GM23338 (cell line): ENCODE results near the gene RNF215.

Source experiments
- CREB1 ChIP-seq: fragments of 250-450 bp; sonication (Bioruptor Pico); IDR thresholded peaks from 2 replicates; pipeline ENCODE4 v1.5.0; 2020; ENCODE audit warnings: low read depth, mild to moderate bottlenecking, moderate library complexity
- CTCF ChIP-seq, 2 experiments: fragments of 200-600 bp in 1 of 2; sonication (generic) in 1 of 2; conservative IDR thresholded peaks; 2 replicates each; pipeline versions ENCODE4 v1.5.1 to v1.6.1; 2016 to 2017; ENCODE audit warnings: antibody characterized with exemption in 2 of 2, low read depth in 2 of 2, mild to moderate bottlenecking in 2 of 2, moderate library complexity in 1 of 2
- ETS1 ChIP-seq: IDR thresholded peaks from 2 replicates; pipeline ENCODE4 v1.6.1; 2016; ENCODE audit warnings: antibody characterized with exemption
- EZH2 ChIP-seq: fragments of 200-600 bp; sonication (generic); IDR thresholded peaks from one replicate; pipeline ENCODE4 v1.8.0; 2017; ENCODE audit warnings: antibody characterized with exemption, mild to moderate bottlenecking, low read depth; ENCODE audit not compliant: unreplicated experiment
- EZH2phosphoT487 ChIP-seq: fragments of 200-600 bp; sonication (generic); IDR thresholded peaks from one replicate; pipeline ENCODE4 v1.8.1; 2018; ENCODE audit warnings: antibody characterized with exemption; ENCODE audit not compliant: unreplicated experiment
- JUNB ChIP-seq: IDR thresholded peaks from one replicate; pipeline ENCODE4 v1.6.1; 2016; ENCODE audit warnings: antibody characterized with exemption; ENCODE audit not compliant: unreplicated experiment
- NANOG ChIP-seq: IDR thresholded peaks from 2 replicates; pipeline ENCODE4 v1.6.1; 2016; ENCODE audit warnings: antibody characterized with exemption, borderline replicate concordance
- POLR2AphosphoS5 ChIP-seq: IDR thresholded peaks from 2 replicates; pipeline ENCODE4 v1.6.1; 2016; ENCODE audit warnings: antibody characterized with exemption, low read depth
- REST ChIP-seq: IDR thresholded peaks from one replicate; pipeline ENCODE4 v1.6.1; 2018; ENCODE audit warnings: antibody characterized with exemption; ENCODE audit not compliant: unreplicated experiment
- STAT1 ChIP-seq: IDR thresholded peaks from one replicate; pipeline ENCODE4 v1.6.1; 2016; ENCODE audit warnings: antibody characterized with exemption; ENCODE audit not compliant: unreplicated experiment
- ZNF114 ChIP-seq: fragments of 250-450 bp; sonication (Bioruptor Pico); IDR thresholded peaks from 2 replicates; pipeline ENCODE4 v1.5.0; 2020; ENCODE audit warnings: mild to moderate bottlenecking, moderate library complexity
- ZNF331 ChIP-seq: fragments of 250-450 bp; sonication (Bioruptor Pico); IDR thresholded peaks from 2 replicates; pipeline ENCODE4 v1.5.0; 2020; ENCODE audit warnings: low read depth, mild to moderate bottlenecking, moderate library complexity
- TF ChIP-seq, protein P1 (sequence below): fragments of 250-450 bp; sonication (Bioruptor Pico); IDR thresholded peaks from 2 replicates; pipeline ENCODE4 v1.5.0; 2020; ENCODE audit warnings: mild to moderate bottlenecking, moderate library complexity

- TF ChIP-seq CTCF (conservative IDR thresholded peaks at IDR 0.05; ENCODE audit: low read depth in 2 of 2) (no peak), EZH2phosphoT487 (no peak), POLR2AphosphoS5 (no peak), EZH2 (no peak), REST (no peak), NANOG (no peak), JUNB (no peak), CREB1 (no peak), ETS1 (no peak), STAT1 (no peak), ZNF114 (CRISPR knock-in tag) (no peak), ZNF331 (CRISPR knock-in tag) (no peak)
- TF ChIP-seq, protein P1, sequence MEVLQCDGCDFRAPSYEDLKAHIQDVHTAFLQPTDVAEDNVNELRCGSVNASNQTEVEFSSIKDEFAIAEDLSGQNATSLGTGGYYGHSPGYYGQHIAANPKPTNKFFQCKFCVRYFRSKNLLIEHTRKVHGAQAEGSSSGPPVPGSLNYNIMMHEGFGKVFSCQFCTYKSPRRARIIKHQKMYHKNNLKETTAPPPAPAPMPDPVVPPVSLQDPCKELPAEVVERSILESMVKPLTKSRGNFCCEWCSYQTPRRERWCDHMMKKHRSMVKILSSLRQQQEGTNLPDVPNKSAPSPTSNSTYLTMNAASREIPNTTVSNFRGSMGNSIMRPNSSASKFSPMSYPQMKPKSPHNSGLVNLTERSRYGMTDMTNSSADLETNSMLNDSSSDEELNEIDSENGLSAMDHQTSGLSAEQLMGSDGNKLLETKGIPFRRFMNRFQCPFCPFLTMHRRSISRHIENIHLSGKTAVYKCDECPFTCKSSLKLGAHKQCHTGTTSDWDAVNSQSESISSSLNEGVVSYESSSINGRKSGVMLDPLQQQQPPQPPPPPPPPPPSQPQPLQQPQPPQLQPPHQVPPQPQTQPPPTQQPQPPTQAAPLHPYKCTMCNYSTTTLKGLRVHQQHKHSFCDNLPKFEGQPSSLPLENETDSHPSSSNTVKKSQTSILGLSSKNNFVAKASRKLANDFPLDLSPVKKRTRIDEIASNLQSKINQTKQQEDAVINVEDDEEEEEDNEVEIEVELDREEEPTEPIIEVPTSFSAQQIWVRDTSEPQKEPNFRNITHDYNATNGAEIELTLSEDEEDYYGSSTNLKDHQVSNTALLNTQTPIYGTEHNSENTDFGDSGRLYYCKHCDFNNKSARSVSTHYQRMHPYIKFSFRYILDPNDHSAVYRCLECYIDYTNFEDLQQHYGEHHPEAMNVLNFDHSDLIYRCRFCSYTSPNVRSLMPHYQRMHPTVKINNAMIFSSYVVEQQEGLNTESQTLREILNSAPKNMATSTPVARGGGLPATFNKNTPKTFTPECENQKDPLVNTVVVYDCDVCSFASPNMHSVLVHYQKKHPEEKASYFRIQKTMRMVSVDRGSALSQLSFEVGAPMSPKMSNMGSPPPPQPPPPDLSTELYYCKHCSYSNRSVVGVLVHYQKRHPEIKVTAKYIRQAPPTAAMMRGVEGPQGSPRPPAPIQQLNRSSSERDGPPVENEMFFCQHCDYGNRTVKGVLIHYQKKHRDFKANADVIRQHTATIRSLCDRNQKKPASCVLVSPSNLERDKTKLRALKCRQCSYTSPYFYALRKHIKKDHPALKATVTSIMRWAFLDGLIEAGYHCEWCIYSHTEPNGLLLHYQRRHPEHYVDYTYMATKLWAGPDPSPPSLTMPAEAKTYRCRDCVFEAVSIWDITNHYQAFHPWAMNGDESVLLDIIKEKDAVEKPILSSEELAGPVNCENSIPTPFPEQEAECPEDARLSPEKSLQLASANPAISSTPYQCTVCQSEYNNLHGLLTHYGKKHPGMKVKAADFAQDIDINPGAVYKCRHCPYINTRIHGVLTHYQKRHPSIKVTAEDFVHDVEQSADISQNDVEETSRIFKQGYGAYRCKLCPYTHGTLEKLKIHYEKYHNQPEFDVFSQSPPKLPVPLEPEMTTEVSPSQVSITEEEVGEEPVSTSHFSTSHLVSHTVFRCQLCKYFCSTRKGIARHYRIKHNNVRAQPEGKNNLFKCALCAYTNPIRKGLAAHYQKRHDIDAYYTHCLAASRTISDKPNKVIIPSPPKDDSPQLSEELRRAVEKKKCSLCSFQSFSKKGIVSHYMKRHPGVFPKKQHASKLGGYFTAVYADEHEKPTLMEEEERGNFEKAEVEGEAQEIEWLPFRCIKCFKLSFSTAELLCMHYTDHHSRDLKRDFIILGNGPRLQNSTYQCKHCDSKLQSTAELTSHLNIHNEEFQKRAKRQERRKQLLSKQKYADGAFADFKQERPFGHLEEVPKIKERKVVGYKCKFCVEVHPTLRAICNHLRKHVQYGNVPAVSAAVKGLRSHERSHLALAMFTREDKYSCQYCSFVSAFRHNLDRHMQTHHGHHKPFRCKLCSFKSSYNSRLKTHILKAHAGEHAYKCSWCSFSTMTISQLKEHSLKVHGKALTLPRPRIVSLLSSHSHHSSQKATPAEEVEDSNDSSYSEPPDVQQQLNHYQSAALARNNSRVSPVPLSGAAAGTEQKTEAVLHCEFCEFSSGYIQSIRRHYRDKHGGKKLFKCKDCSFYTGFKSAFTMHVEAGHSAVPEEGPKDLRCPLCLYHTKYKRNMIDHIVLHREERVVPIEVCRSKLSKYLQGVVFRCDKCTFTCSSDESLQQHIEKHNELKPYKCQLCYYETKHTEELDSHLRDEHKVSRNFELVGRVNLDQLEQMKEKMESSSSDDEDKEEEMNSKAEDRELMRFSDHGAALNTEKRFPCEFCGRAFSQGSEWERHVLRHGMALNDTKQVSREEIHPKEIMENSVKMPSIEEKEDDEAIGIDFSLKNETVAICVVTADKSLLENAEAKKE (CRISPR knock-in tag), result no peak
Measured at GRCh38 chr22:30406400-30406799, 19.2 kb upstream of the RNF215 start.
